H9 (cell line): ENCODE measurements around the gene TSPAN9. TPM values are rescaled to one million over a fixed set of nuclear protein-coding genes. Genes with fewer than 3 reads are reported as not detected.

Experiments
- DNase-seq: peaks from one replicate; pipeline ENCODE4 v3.0.0-alpha.2; 2017
- H2AFZ ChIP-seq: one replicate; pipeline ENCODE4 v1.6.1; 2013; ENCODE audit warnings: mild to moderate bottlenecking, low read length, control low read depth, moderate library complexity
- H2AK5ac ChIP-seq: 2 replicates; pipeline ENCODE4 v1.6.1; 2013; ENCODE audit warnings: low read length, control low read depth, mixed read lengths; ENCODE audit not compliant: insufficient read length
- H2BK120ac ChIP-seq: one replicate; pipeline ENCODE4 v1.6.1; 2013; ENCODE audit warnings: low read depth, mild to moderate bottlenecking, low read length, control low read depth, inconsistent platforms; ENCODE audit not compliant: poor library complexity, severe bottlenecking
- H2BK12ac ChIP-seq: 2 replicates; pipeline ENCODE4 v1.6.1; 2013; ENCODE audit warnings: low read length, control low read depth, mixed read lengths, low read depth; ENCODE audit not compliant: insufficient read length
- H2BK15ac ChIP-seq: 2 replicates; pipeline ENCODE4 v1.6.1; 2013; ENCODE audit warnings: low read depth, low read length, control low read depth
- H2BK20ac ChIP-seq: one replicate; pipeline ENCODE4 v1.6.1; 2013; ENCODE audit warnings: low read depth, mild to moderate bottlenecking, low read length, control low read depth, inconsistent platforms; ENCODE audit not compliant: poor library complexity, severe bottlenecking
- H2BK5ac ChIP-seq: 2 replicates; pipeline ENCODE4 v1.6.1; 2013; ENCODE audit warnings: low read length, control low read depth, mixed read lengths; ENCODE audit not compliant: insufficient read length
- H3K14ac ChIP-seq: 2 replicates; pipeline ENCODE4 v1.6.1; 2013; ENCODE audit warnings: low read length, control low read depth; ENCODE audit not compliant: insufficient read depth
- H3K18ac ChIP-seq: 2 replicates; pipeline ENCODE4 v1.6.1; 2013; ENCODE audit warnings: low read depth, mild to moderate bottlenecking, mixed read lengths, low read length, control low read depth; ENCODE audit not compliant: insufficient read length
- H3K23ac ChIP-seq: 2 replicates; pipeline ENCODE4 v1.6.1; 2013; ENCODE audit warnings: low read length, control low read depth, mixed read lengths, low read depth; ENCODE audit not compliant: insufficient read length
- H3K23me2 ChIP-seq: 2 replicates; pipeline ENCODE4 v1.6.1; 2013; ENCODE audit warnings: low read depth, mild to moderate bottlenecking, mixed read lengths, low read length, control low read depth; ENCODE audit not compliant: insufficient read length, poor library complexity, severe bottlenecking
- H3K27ac ChIP-seq: 2 replicates; pipeline ENCODE4 v1.5.1; 2013; ENCODE audit warnings: low read length, control low read depth, mixed read lengths, low read depth; ENCODE audit not compliant: insufficient read length
- H3K27me3 ChIP-seq: 2 replicates; pipeline ENCODE4 v1.6.1; 2013; ENCODE audit warnings: low read length, control low read depth, inconsistent platforms; ENCODE audit not compliant: insufficient read depth
- H3K4ac ChIP-seq: 2 replicates; pipeline ENCODE4 v1.6.1; 2013; ENCODE audit warnings: low read depth, mild to moderate bottlenecking, control low read depth, inconsistent platforms, low read length, moderate library complexity
- H3K4me1 ChIP-seq: 2 replicates; pipeline ENCODE4 v1.6.1; 2013; ENCODE audit warnings: low read length, control low read depth, inconsistent platforms; ENCODE audit not compliant: insufficient read depth
- H3K4me2 ChIP-seq: 2 replicates; pipeline ENCODE4 v1.6.1; 2013; ENCODE audit warnings: low read length, control low read depth, mixed read lengths; ENCODE audit not compliant: insufficient read length, insufficient read depth
- H3K56ac ChIP-seq: 2 replicates; pipeline ENCODE4 v1.6.1; 2013; ENCODE audit warnings: low read depth, mild to moderate bottlenecking, mixed read lengths, low read length, control low read depth; ENCODE audit not compliant: insufficient read length
- H3K79me1 ChIP-seq: 2 replicates; pipeline ENCODE4 v1.6.1; 2013; ENCODE audit warnings: low read depth, mild to moderate bottlenecking, moderate library complexity, low read length, control low read depth, inconsistent platforms; ENCODE audit not compliant: insufficient read depth, poor library complexity, severe bottlenecking
- H3K79me2 ChIP-seq: 2 replicates; pipeline ENCODE4 v1.6.1; 2013; ENCODE audit warnings: low read length, control low read depth, inconsistent platforms; ENCODE audit not compliant: insufficient read depth
- H3K9ac ChIP-seq: 2 replicates; pipeline ENCODE4 v1.6.1; 2013; ENCODE audit warnings: low read length, control low read depth, mixed read lengths; ENCODE audit not compliant: insufficient read length; ENCODE audit errors: extremely low read depth
- H3K9me3 ChIP-seq: one replicate; pipeline ENCODE4 v1.6.1; 2013; ENCODE audit warnings: low read depth, low read length, inconsistent platforms; ENCODE audit not compliant: control insufficient read depth
- H3T11ph ChIP-seq: one replicate; pipeline ENCODE4 v1.6.1; 2013; ENCODE audit warnings: mild to moderate bottlenecking, low read length, control low read depth, inconsistent platforms
- H4K20me1 ChIP-seq: one replicate; pipeline ENCODE4 v1.6.1; 2013; ENCODE audit not compliant: control insufficient read depth, insufficient read length, insufficient read depth
- H4K5ac ChIP-seq: 2 replicates; pipeline ENCODE4 v1.6.1; 2013; ENCODE audit warnings: low read depth, mild to moderate bottlenecking, mixed read lengths, low read length, control low read depth; ENCODE audit not compliant: insufficient read length
- H4K8ac ChIP-seq: replicated peaks from 2 replicates; pipeline ENCODE4 v1.6.1; 2013; ENCODE audit warnings: low read length, control low read depth, mixed read lengths, low read depth; ENCODE audit not compliant: insufficient read length
- H4K91ac ChIP-seq: 2 replicates; pipeline ENCODE4 v1.6.1; 2013; ENCODE audit warnings: low read depth, mild to moderate bottlenecking, moderate library complexity, mixed read lengths, low read length, control low read depth; ENCODE audit not compliant: insufficient read length
- H3K27ac Mint-ChIP-seq, 3 experiments: 2 replicates in 2 of 3; 3 replicates in 1 of 3; pipeline ENCODE4 v1.8.0; 2020 to 2021; ENCODE audit warnings: mixed read lengths in 3 of 3, mild to moderate bottlenecking in 1 of 3, moderate library complexity in 1 of 3
- H3K27me3 Mint-ChIP-seq: 2 replicates; pipeline ENCODE4 v1.8.0; 2021; ENCODE audit warnings: low read depth, mild to moderate bottlenecking, moderate library complexity, mixed read lengths
- H3K36me3 Mint-ChIP-seq, 3 experiments: 2 replicates in 2 of 3; 3 replicates in 1 of 3; pipeline ENCODE4 v1.8.0; 2020 to 2021; ENCODE audit warnings: low read depth in 3 of 3, mixed read lengths in 3 of 3; ENCODE audit not compliant: insufficient read depth in 1 of 3
- H3K4me1 Mint-ChIP-seq, 2 experiments: 2 replicates each; pipeline ENCODE4 v1.8.0; 2020; ENCODE audit warnings: mixed read lengths in 2 of 2
- H3K4me3 Mint-ChIP-seq, 2 experiments: 2 replicates in 1 of 2; 3 replicates in 1 of 2; pipeline ENCODE4 v1.8.0; 2020 to 2021; ENCODE audit warnings: mild to moderate bottlenecking in 2 of 2, mixed read lengths in 2 of 2, moderate library complexity in 1 of 2
- H3K9me3 Mint-ChIP-seq, 2 experiments: 2 replicates in 1 of 2; 3 replicates in 1 of 2; pipeline ENCODE4 v1.8.0; 2020; ENCODE audit warnings: mild to moderate bottlenecking in 2 of 2, mixed read lengths in 2 of 2, moderate library complexity in 1 of 2
- CTCF ChIP-seq: fragments of 200-600 bp; sonication (generic); conservative IDR thresholded peaks from 3 replicates; pipeline ENCODE4 v1.8.0; 2021; ENCODE audit warnings: antibody characterized with exemption, mild to moderate bottlenecking
- WGBS: extraction: QIAGEN DNeasy Blood & Tissue Kit; methylation state at CpG from one replicate; pipeline ENCODE4 v1.1.7; 2013; ENCODE audit warnings: missing lambda C conversion rate, low lambda C conversion rate, mixed read lengths; ENCODE audit not compliant: insufficient read length; ENCODE audit errors: extremely low coverage; 5-methylcytosine and 5-hydroxymethylcytosine counted together
- total RNA-seq: library from RNA; stranded (reverse); gene quantifications from 2 replicates; pipeline ENCODE4 v1.2.1, GENCODE V29; 2021

The TSPAN9 gene
- total RNA-seq, 1 experiment from 2014 or later: 19.0 TPM

GRCh38 chr12:3141339-3142321, 64.5 kb downstream of the TSPAN9 start:
- H2BK15ac ChIP-seq: no peak overlapping the region
- H3K9me3 ChIP-seq: no peaks in the 10 kb centered on the region
- no peak overlapping the region for H4K91ac ChIP-seq
- H2BK120ac ChIP-seq: no peak overlapping the region
- no peaks in the 10 kb centered on the region; the same call in none of the 2 replicates for H3K27me3 Mint-ChIP-seq
- H3K23ac ChIP-seq: no peak overlapping the region
- H3K14ac ChIP-seq: no peak overlapping the region; the same call in 1 of the 2 replicates
- no peak overlapping the region for H4K5ac ChIP-seq
- no peak overlapping the region for H4K8ac ChIP-seq
- peaks cover 26 to 40% of the 10 kb centered on the region in 2 experiments for H3K4me1 Mint-ChIP-seq
- H3K4me3 Mint-ChIP-seq: no peak overlapping the region
- no peak overlapping the region for H3K9ac ChIP-seq
- no peak overlapping the region for H3K18ac ChIP-seq
- no peak overlapping the region for H2BK20ac ChIP-seq
- peak; percentile 41; the same call in 2 of the 3 replicates for TF ChIP-seq CTCF
- H2BK12ac ChIP-seq: no peak overlapping the region
- peaks cover 0 to 4% (median 2%) of the 10 kb centered on the region in 3 experiments; a peak in 3 of 7 replicates for H3K36me3 Mint-ChIP-seq
- H3K79me2 ChIP-seq: no peaks in the 10 kb centered on the region
- H2AFZ ChIP-seq: no peak overlapping the region
- peak; percentile 62 for DNase-seq
- H3K27me3 ChIP-seq: no peaks in the 10 kb centered on the region
- H3K56ac ChIP-seq: no peak overlapping the region
- no peak overlapping the region for H2AK5ac ChIP-seq
- H3K4ac ChIP-seq: no peak overlapping the region
- no peak overlapping the region for H3K4me2 ChIP-seq
- H3K23me2 ChIP-seq: no peaks in the 10 kb centered on the region
- H3K27ac ChIP-seq: no peak overlapping the region
- no peak overlapping the region for H2BK5ac ChIP-seq
- no peaks in the 10 kb centered on the region for H3K79me1 ChIP-seq
- WGBS: no CpG with 5 or more reads among the region's 25 CpGs
- H3T11ph ChIP-seq: no peak overlapping the region
- H3K9me3 Mint-ChIP-seq: peaks cover 3 to 5% of the 10 kb centered on the region in 2 experiments
- H3K27ac Mint-ChIP-seq: peak overlapping the region in 1 of 3 experiments; percentile 61; a peak in 3 of 7 replicates
- H3K4me1 ChIP-seq: no peaks in the 10 kb centered on the region
- peaks cover 2% of the 10 kb centered on the region for H4K20me1 ChIP-seq
